Activated CD8-positive, alpha-beta memory T cell treated with anti-CD3 and anti-CD28 coated beads, Interleukin-2, amount 50 U/mL, for 24 hours (primary cell): ENCODE data around the gene VAMP5.
A peak's percentile ranks its signal among the peaks of the same experiment; 100 is the strongest.
"Not testable (repeated sequence)": the region's sequence is repeated elsewhere in the genome, so short reads cannot be mapped to it uniquely, and the experiment has no call there.

Source experiments
- DNase-seq: peaks from one replicate; pipeline ENCODE4 v3.0.0-alpha.2; 2020; ENCODE audit errors: extremely low read depth

Gene VAMP5, protein sequence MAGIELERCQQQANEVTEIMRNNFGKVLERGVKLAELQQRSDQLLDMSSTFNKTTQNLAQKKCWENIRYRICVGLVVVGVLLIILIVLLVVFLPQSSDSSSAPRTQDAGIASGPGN

DNA sequence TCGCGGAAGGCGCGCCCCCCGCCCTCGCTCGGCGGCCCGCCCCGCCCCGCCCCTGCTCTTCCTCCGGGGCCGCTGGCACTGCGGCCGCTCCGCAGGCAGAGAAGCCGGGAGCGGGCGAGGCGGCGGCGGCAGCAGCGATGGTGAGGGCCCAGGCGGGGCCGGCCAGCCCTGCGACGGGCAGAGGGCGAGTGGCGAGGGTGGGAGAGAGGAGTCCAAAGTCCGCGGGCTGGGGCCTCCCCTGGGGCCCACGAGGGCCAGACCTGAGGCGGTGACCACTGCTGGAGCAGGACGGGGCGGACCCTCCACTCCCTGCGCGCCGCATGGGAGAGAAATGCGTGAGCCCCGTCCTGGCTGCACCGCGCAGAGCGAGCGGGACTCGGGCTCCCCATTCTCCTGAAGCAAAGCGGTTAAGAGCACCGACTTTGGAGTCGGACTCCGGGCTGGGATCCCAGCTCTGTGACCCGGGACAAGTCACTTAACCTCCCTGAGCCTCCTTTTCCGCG, at the start of gene VAMP5:
Gene VAMP5, plus strand, starts transcription at position 78 of the 503 bp plus-strand sequence. Its CDS starts 60 bp downstream, at position 138.
- DNase-seq: no peak

DNA sequence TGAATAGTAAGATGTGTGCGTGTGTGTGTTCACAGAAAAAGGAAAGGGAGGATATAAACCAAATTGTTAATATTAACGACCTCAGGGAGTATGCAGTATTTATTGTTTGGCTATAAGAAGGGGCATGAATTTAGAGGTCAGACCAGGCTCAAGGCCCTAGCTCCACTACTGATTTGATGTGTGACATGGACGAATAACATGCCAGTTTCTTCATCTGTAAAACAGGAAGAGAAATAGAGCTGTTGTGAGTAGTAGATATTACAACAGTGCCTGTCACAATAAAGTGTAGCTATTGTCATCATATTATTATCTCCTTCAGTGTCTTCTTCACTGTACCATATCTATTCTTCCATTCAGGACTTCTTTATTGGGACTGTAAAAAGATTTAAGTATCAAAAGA, 49.4 kb upstream of the VAMP5 start:
- DNase-seq: no peak

- no peak for DNase-seq
These were observed 47.8 kb upstream of the VAMP5 start for GRCh38 chr2:85536479-85536878.

- no peak for DNase-seq
These were observed 46.4 kb upstream of the VAMP5 start for GRCh38 chr2:85537600-85538506.

- DNase-seq: peak; percentile 79
These were observed 45.5 kb upstream of the VAMP5 start, which contains the start of gene MAT2A for GRCh38 chr2:85538507-85539360. Gene MAT2A (plus strand): TSS chr2:85539168. CDS start chr2:85539288, 120 bp downstream.

DNA sequence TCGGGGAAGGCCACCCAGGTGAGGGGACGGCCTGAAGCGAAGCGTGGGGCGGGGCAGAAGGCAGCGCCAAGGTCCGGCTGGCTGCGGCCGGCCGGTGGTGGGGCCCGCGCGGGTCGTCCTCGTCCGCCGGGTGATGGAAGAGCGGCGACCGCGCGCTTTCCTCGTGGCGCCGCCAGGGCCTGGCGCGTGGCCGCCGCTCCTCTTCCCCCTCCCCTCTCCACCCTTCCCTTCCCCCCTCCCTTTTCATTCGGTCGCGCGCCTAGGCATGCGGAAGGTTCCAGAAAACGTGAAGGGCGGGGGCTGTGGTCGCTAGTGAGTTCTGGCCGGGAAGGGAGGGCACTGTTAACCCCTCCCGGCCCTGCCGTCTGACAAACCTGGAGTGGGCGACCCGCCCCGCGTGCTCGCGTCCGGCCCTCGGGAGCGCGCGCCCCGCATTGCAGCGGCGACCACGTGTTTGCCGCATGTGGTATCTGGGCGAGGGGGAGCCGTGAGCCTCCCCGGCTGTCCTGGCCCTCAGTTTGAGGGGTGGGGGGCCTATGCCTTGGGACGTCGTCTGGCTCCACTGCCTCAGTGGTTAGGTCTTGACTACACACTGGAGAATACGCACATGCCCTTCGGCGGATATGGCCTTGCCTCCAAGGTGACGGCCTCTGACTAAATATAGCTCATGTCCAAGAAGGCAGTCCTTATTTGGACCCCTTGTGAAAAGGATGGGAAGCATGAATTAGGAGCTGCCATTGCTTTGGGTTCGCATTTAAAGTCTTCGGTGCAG, 44.7 kb upstream of the VAMP5 start:
- peak; percentile 43 for DNase-seq

GRCh38 chr2:85540133-85540648, 44.0 kb upstream of the VAMP5 start:
- no peak for DNase-seq

DNA sequence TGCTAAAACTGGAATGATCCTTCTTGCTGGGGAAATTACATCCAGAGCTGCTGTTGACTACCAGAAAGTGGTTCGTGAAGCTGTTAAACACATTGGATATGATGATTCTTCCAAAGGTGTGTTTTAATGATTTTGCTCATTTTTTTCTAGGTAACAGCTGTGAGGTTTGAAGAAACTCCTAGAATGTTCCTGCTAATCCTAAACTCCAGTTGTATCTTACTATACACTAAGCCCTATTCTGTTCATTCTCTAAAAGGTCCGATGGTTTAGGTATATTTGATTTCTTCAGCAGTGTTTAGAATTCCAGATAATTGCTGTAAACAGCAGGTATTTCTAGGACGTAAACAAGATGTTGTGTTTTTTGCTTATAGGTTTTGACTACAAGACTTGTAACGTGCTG, 43.0 kb upstream of the VAMP5 start:
- no peak for DNase-seq

- DNase-seq: no peak
These were observed 42.3 kb upstream of the VAMP5 start for GRCh38 chr2:85541753-85542457.

- no peak for DNase-seq
These were observed 41.5 kb upstream of the VAMP5 start for GRCh38 chr2:85542777-85543176.

- not testable (repeated sequence) for DNase-seq
These were observed 40.0 kb upstream of the VAMP5 start for GRCh38 chr2:85544254-85544691.

- not testable (repeated sequence) for DNase-seq
These were observed 39.1 kb upstream of the VAMP5 start for GRCh38 chr2:85544915-85545779.

DNA sequence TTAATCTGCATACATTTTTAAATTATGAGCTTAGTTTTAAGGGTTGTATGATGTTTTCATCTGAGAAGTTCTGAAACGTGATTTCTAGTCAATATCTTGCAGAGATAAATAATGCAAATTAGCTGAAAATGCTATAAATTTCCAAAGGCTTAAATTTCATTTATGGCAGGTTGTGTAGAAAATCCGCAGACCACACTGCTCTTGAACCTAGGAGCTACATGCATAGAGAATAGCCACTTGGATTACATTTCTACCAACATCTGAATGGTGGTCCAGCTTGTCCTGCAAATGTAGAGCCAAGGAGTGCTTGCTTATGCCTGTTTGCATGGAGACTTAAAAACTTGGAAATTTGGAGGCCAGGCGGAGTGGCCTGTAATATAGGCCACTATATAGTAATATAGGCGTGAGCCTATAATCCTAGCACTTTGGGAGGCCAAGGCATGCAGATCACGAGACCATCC, 38.4 kb upstream of the VAMP5 start:
- no peak for DNase-seq

DNA sequence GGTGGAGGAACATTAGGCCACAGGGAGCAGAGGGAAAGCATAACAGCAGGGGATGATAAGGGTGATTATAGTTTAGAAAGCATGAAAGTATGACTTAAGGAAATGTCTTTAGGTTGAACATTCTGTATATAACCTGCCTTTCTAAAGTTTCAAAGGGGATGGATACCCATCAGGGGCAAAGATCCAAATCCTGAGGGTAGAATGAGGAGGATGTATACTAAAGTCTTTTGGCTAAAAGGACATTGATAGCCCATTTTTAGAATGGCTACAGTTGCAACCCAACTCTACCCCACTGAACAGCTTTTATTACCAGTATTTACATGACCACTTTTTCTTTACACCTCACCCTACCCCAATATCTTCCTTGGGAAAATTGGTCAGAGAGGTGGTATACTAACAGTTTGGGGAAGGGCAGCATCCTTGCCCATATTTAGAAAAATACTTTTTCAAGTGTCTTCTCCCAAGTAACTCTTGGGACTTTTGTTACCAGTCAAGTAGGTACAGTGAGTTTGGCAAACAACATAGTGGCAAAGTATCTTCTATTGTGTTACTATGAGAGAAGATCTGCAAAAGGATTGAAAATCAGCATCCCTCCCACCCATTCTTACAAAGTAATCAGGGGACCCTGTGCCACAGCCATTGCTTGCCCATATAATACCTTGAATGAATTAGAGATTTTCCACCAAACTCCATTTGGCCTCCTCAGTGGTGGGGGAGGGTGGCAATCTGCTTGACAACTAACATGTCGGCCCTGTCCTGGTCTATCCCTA, 37.0 kb upstream of the VAMP5 start:
- DNase-seq: no peak

- no peak for DNase-seq
These were observed 36.2 kb upstream of the VAMP5 start for GRCh38 chr2:85547859-85548607.

- no peak for DNase-seq
These were observed 35.7 kb upstream of the VAMP5 start for GRCh38 chr2:85548608-85548900.

- DNase-seq: no peak
These were observed 35.1 kb upstream of the VAMP5 start for GRCh38 chr2:85549095-85549494.

GRCh38 chr2:85549826-85550225, 34.4 kb upstream of the VAMP5 start:
- DNase-seq: no peak
